ENCODE results near the gene SERAC1.
"Not testable (repeated sequence)": the region's sequence is repeated elsewhere in the genome, so short reads cannot be mapped to it uniquely, and the experiment has no call there.

DNA sequence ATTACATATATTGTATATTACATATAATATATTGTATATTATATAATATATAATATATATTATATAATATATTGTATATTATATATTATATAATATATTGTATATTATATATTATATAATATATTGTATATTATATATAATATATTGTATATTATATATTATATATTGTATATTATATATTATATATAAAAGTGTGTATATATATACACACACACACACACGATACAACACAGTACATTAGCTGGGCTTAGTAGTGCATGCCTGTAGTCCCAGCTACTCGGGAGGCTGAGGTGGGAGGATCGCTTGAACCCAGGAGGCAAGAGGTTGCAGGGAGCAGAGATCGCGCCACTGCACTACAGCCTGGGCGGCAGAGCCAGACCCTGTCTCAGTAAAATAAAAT is 1.6 kb upstream of the SERAC1 start:
- TF ChIP-seq CTCF (IDR thresholded peaks at IDR 0.05; ENCODE audit: low read depth, low read length, missing input control); YY1 (IDR thresholded peaks at IDR 0.05); FOXA1 (IDR thresholded peaks at IDR 0.05); RAD21 (IDR thresholded peaks at IDR 0.05); TAF1 (conservative IDR thresholded peaks at IDR 0.05); JUND (IDR thresholded peaks at IDR 0.05); SP1 (IDR thresholded peaks at IDR 0.05); HNF4A (conservative IDR thresholded peaks at IDR 0.05); REST (IDR thresholded peaks at IDR 0.05); FOXA2 (IDR thresholded peaks at IDR 0.05); RXRA (IDR thresholded peaks at IDR 0.05); GABPA (IDR thresholded peaks at IDR 0.05 in 1 of 2, conservative IDR thresholded peaks at IDR 0.05 in 1 of 2): not testable (repeated sequence)
- TF ChIP-seq, protein P1, sequence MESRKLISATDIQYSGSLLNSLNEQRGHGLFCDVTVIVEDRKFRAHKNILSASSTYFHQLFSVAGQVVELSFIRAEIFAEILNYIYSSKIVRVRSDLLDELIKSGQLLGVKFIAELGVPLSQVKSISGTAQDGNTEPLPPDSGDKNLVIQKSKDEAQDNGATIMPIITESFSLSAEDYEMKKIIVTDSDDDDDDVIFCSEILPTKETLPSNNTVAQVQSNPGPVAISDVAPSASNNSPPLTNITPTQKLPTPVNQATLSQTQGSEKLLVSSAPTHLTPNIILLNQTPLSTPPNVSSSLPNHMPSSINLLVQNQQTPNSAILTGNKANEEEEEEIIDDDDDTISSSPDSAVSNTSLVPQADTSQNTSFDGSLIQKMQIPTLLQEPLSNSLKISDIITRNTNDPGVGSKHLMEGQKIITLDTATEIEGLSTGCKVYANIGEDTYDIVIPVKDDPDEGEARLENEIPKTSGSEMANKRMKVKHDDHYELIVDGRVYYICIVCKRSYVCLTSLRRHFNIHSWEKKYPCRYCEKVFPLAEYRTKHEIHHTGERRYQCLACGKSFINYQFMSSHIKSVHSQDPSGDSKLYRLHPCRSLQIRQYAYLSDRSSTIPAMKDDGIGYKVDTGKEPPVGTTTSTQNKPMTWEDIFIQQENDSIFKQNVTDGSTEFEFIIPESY (IDR thresholded peaks at IDR 0.05) = not testable (repeated sequence)
